Astrocyte (in vitro differentiated cells and primary cell): ENCODE measurements around the gene BET1. TPM values are rescaled to one million over a fixed set of nuclear protein-coding genes. Genes with fewer than 3 reads are reported as not detected.

Experiments
- total RNA-seq: library from RNA; stranded (reverse); gene quantifications from 2 replicates; pipeline ENCODE4 v1.2.1, GENCODE V29; 2021

BET1 gene
- total RNA-seq, 1 donor from 2014 or later, result 37.4 TPM

Other genes starting within 250 kb of the BET1 start
- gene TFPI2, start 113.6 kb downstream of the BET1 start, total RNA-seq, result 66.2 and 74.8 TPM in 2 replicates
- gene GNGT1, start 97.8 kb downstream of the BET1 start, total RNA-seq, result not detected in 2 replicates
- 7.7 and 8.8 TPM in 2 replicates for gene GNG11, start 82.6 kb downstream of the BET1 start, total RNA-seq